TTC549 (cell line): ENCODE data around the gene MBP.

Experiments used
- FAIRE-seq: peaks from 2 replicates; lab custom pipeline; 2012; peaks lifted over from hg19 to GRCh38; lab: Jason Lieb, UNC

The MBP gene

DNA sequence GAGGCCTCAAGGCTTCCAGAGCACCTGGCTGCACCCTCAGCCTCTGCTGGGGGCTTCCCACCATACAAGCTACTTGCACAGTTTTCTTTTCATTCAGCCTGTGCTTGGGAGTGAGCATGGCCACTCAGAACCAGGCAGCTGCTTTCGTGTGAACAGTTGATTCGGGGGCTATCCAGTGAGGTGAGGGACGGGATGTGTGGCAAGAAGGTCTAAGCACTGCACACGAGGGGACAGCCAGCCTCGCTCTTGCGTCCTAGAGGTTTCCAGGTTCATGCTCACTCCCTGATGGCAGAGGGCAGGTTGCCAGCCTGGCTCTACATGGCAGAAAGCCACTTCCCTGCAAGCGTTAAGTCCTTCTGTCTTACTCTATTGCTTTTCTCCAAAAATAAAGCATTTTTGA, 146.2 kb downstream of the MBP start:
- no peak for FAIRE-seq

DNA sequence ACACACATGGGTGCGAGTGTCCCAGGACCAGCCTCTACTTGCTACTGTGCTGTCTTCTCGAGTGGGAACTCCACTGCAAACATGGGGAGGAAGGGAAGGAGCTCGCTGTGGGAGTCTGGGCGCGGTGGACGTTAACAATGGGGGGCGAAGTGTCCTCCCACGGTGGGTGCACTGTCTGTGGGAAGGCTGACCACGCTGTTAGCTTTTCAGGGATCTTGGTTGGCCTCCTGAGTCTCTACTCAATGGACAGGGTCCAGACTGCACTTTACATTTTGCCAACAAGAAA, 146.7 kb downstream of the MBP start:
- FAIRE-seq, result no peak

DNA sequence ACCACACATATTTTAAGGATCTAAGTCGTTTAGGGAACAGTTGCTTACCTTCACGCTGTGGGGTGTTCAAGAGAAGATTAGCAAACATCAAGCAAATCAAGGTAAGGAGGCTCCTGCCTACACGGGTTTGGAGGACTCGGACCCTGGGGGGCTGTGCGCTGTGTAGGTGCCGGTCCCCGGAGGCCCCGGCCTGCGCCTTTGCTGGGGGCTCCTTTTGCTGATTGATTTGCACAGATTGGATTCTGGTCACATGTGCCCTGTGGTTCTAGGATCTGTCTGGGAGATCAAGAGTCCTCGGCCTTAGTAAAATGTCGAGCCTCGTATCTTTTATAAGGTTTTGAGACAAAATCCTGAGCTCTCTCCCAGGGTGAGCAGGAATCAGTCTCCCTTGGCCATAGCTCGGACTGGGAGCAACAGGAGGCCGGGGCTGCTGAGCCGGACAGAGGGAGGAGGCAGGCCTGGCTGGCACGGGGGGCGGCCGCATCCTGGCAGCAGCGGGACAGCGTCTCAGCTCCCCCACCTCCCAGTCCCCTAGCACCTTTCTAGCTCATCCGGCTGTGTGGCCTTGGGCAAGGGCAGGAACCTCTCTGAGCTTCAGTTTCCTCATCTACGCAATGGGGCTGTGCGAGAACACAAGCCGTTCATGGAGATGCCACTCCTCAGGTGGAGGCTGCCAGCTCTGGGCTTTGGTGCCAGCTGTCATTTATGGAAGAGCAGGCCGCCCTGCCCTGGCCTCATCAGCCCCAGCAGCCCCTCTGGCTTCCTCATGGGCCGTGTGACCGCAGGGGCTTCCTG, 147.2 kb downstream of the MBP start:
- FAIRE-seq, result no peak

DNA sequence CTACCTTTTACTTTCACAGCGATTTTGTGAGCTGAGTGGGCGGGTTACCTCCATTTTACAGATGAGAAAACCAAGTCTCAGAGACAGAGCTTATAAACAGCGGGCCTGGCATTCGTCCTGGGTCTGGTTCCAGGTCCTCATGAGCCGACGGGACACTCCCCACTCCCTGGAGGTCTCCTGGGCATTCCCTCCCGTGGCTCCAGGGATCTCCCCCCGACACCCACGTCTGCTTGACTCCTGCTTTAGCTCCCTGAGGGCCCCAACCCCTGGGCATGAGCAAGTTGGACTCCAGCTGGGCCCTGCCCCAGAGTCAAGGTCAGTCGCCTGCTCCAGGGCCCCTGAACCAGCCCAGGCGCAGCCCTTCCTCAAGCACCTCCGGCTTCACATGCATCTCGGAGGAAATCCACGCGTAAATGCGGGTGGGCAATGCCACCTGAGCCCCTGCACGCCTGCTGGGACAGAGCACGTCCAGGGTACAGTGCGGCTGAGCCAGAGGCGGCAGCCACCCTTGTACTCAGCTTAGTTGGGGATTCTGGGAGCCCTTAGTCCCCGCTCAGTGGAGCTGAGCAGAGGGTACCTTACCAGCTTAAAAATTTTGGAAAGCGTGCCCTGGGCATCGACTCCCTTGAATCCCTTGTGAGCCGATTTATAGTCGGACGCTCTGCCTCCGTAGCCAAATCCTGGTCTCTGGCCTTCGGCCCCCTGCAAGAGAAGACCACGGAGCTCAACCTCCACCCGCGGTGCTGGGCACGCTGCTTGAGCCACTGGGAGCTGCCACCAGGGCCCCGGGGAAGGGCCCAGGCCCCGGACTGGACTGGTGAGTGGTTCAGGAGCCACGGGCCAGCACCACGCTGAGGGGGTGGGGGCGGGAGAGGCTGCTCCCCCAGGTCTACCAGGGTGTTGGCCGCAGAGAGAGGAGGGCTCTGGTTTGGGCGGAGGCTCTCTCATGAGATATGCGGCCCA, 148.1 kb downstream of the MBP start:
- no peak for FAIRE-seq

DNA sequence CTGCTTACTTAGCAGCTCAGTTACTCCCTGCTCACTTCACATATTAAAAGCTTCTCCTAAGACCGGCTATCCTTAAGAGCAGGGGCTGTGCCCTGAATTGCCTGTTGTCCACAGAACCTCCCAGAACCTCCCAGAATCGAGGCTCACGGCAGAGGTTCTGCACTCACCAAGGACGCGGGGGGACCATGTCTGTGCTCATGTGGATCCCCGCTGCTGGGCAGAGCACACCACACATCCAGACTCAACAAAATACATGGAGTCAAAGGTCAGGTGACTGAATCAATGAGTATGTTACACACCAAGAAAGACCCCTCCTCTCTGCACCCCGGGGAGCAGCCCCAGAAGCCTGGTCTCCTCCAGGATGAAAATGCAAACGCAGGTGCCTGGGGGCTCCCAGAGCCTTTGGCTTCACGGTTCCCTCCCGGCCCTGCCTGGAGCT, 149.0 kb downstream of the MBP start:
- FAIRE-seq, result no peak

DNA sequence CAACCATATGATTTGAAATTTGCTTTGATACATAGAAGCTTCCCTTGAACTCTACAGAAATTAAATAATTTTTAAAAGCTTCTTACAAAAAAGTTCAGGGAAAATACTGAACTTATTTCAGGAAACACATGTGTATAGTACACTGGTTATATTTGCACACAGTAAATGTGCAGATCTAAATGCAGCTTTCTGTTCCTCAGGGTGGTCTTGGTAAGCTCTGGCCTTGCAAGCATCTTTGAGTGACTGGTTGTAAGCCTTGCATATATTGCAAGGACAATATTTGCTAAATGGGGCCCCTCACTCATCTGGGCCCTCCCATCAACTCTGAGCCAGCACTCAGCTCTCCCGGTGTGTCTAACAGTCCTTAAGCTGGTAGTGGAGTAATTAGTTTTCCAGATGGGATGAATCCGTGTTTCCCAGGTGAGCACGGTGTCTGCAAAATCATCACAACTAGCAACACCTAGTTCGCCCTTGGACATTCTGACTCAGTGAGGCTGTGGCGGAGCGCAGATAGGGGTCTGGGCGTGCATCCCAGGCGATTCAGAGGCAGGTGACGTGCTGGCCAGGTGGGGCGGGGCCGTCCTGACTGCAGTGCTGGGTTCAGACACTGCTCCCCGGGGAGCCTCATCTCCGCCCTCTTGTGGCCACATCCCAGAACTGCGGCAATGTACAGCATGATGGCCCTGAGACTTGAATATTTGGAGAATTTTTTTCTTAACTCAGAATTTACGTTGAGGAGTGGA, 149.6 kb downstream of the MBP start:
- FAIRE-seq, result no peak

DNA sequence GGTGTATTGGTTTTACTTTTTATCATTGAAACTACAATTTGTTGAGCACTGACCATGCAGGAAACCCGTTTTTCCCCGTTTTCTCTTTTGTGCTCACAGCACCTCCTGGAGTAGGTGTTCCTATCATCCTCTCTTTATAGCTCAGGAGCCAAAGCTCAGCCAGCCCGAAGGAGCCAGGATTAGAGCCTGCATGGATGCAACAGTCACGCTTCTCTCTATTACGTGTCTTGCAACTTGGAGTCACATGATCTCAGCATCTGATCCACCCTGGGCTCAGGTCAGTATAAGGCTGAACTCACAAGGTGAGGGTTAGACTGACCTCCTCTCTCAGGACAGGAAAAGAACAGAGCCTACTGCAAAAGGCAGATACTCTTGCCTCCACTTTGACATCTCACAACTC, 150.5 kb downstream of the MBP start:
- no peak for FAIRE-seq

DNA sequence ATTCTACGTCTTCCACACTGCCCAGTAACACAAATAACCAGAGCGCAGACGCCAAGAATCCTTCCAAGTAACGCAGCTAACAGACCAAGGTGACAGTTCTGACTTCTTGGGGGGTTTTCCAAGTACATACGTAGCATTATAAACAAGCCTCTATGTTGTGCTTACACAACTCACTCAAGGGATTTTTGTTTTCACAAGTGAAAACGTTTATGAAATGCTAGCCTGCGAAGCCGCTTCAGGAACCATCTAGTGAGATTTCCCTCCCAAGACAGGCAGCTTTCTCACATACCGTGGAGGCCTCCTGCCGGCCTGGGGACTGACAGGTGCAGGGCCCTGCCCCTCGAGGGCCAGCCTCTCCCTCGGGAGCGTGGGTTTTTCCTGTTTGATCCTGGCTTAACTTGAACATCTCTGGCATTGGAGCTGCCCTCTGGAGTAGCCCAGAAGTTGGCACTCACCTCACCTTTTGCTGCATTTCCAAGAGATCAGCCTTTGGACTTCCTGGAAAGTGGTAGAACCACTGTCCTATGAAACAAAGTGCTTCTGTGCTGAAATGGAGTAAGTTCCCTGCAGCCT, 151.1 kb downstream of the MBP start:
- FAIRE-seq, result no peak

DNA sequence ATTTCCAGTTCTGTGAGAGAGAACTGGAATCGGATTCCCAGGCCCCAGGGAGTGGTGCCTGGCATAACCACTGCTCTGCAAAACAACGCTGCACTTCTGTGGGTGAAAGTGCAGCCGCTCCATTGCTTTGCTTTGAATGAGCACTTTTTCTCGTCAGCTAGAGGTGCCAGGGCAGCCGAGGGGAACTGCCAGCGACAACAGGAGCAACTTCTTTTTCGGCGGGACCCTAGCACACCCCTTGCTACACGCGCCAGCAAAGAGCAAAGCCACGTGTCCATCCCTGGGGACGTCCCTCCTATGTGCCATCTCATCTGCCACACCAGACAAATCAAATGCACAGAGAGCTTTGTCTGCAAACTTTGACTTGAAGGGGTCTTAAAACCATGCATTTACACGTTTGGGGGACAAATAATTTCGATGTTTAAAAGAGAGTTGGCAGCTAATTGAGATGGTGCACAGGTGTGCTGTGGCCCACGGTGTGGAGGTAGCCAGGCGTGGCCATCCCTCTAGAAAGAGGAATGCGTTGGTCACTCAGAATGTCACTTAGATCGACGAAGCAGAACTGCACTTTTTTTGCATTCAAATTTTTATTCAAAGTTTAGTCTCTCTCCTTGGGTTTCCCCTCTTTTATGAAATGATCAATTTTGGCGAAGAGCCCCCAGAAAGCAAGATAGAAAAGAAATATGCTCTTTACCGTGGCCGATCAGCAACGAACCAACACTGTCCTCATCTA, 151.8 kb downstream of the MBP start:
- FAIRE-seq, result no peak

DNA sequence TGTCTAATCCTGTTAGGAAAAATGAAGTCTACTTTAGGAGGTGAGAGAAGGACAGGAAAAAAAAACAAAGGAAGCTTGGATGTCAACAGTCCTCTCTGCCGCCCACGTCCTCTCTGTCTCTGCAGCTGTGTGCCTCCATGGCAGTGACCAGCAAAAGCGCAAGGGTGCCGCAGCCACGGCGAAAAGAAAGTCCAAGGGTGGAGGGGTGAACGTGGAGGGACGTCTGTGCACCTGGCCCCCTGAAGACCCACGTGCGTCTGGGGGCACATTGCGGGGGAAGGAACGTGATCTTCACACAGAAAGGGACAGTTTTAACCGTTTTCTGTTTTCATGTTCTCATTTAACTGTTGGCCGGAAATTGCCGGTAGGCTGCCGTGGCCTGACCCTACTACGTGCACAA, 152.7 kb downstream of the MBP start:
- no peak for FAIRE-seq

DNA sequence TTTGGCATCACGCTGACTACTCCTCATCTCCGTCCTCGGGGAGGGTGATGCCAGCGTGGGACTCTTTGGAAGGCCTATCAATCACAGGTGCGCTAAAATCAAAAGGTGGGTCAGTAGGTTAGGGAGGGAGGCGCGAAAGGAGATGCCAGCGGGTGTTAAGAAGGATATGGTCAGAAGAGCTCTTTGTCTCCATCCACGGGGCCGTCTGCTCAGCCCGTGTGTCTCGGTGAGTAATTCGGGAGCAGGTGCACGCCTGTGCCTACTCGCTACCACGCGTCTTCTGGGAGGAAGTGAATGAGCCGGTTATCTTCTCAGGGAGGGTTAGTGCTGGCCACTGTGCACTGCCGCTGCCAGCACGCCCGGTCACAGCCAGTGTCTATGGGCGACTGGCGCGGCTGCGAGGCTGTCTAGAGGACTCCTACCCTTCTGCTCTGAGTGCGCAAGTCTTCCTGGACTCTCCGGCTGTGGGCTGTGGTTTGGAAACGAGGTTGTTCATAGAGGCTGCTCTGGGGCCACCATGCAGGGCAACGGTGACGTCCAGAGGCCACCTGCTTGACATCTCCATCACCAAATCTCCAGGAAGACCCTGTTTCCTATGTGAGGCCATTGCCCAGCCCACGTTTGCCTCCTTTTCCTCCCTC, 153.4 kb downstream of the MBP start:
- no peak for FAIRE-seq

DNA sequence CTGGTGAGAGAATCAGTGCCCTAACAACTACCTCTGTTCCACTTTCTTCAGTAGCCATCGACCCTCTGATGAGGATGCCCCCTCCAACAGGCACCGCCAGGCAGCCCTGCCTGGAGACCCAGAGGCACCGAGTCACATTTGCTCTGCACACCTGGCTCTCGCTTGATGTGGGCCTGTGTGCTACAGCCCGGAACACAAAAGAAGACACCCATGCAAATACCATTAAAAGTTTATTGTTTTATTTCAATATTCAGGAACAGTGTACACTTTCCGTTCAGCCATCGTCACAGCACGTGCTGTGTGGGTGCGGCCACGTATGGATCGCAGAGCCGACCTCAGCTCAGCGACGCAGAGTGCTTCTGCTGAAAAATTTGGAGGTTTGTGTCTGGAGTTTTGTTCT, 154.0 kb downstream of the MBP start:
- no peak for FAIRE-seq

DNA sequence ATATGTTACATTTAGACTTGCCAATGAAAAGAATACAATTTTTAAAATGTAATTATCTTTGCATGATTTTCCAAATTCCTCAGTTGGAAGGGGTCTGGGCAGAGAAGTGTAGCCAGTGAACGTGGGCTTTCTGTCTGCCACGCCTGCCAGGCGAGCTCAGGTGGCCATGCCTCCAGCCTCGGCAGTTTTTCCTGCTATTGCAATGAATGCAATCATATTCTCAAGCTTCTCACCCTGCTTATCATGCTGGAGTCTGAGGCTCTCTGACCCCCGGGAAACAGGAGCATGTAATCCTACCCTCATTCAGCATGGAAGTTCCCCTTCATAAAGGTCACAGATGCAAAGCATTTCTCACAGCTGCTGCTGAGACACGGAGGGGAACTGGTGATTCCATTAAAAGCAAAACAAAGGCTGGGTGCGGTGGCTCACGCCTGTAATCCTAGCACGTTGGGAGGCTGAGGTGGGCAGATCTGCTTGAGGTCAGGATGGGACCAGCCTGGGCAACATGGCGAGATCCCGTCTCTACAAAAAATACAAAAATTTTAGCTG, 154.8 kb downstream of the MBP start:
- FAIRE-seq, result no peak

DNA sequence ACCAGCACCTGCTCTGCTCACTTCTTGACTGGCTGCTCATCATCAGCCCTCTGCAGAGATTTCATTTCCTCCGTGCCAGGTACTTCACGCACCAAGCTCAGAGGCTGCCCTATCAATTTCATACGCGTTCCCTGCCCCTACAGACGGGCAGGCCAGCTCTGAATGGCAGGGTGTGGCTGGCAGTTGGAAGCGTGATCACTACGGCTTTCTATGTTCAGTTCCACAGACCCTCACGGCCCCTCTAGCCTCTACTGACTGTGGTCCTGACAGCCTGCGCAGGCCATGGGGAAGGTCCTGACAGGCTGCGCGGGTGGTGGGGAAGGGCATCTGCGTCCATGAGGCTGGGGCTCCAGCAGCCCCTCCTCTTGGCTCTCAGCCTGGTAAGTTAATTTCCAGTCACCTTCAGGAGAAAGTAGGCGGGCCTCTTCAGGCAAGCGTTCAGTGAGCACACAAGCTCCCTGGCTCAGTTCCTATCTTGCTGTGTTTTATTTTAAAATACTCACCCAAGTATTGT, 155.4 kb downstream of the MBP start:
- FAIRE-seq, result no peak

DNA sequence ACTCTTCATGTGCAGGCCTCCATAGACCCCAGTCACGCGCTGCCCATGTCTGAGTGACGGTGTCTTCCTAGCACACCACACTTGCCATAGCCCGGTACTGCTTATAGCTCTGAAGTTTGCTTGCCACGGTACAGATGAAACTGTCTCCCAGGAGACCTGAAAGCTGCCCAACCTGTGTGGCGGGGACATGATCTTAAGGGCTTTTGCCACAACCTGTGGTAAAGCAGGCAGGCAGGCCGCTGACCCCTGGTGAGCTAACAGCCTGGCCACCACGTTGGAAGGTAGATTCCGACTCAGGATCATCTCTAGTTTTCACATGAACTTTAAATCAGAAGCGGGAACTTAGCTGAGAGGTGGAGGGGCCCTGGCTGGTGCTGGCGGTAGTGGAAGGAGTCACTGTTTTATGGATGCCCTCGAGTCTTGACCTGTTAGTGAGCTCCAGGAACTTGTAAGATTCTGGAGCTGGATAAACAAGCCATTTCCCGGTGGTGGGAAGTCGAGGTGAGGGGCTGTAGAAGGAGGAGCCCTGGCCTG, 156.9 kb downstream of the MBP start:
- FAIRE-seq, result no peak

DNA sequence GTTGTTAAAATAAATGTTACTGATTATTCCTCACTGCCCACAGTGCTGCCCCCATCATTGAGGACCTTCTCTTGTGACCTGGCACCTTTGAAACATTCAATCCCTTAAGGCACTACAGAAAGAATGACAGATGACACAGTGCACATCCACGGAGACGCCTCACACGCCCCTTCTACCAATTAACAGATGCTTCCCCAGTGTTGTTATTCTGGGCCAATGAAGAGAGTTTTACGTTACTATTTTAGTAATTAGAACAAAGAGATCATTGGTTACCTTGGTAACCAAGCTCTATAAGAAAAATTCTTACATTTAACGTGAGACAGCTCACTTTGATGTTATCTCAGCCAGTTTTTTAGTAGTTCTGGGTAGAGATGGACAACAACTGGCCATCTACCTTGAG, 158.2 kb downstream of the MBP start:
- FAIRE-seq, result no peak

DNA sequence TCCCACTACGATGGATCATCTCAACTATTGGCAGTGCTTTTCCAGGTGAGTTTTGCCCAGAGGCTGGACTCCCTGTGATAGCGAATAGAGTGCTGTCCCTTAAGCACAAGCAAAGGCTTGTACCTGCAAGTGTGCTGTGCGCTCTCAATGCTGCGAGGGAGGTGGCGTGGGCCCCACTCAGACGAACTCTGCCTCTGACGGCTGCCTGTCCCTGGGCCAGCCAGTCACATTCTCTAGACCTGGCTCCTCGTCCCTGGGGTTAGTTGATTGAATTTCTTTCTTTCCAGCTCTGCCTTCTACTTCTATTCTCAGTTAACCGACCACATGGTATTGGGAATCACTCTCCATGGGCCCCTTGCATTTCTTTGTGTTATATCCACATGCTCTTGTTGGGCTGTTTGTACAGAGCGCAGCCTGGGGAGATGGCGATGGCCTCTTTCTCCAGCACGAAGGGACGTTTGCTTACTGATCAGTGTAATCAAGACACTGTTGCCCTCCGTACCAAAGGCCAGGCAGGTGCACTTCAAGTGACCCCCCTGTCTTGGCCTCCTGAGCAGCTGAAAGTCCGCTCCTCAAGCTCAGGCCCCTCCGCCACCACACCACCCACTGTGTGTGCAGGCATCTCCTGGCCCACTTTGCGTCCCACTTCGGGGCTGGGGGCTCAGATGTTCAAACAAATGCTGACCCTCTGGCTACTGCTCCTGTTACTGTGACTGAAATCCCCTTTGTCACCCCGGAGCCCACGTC, 158.9 kb downstream of the MBP start:
- FAIRE-seq, result no peak

DNA sequence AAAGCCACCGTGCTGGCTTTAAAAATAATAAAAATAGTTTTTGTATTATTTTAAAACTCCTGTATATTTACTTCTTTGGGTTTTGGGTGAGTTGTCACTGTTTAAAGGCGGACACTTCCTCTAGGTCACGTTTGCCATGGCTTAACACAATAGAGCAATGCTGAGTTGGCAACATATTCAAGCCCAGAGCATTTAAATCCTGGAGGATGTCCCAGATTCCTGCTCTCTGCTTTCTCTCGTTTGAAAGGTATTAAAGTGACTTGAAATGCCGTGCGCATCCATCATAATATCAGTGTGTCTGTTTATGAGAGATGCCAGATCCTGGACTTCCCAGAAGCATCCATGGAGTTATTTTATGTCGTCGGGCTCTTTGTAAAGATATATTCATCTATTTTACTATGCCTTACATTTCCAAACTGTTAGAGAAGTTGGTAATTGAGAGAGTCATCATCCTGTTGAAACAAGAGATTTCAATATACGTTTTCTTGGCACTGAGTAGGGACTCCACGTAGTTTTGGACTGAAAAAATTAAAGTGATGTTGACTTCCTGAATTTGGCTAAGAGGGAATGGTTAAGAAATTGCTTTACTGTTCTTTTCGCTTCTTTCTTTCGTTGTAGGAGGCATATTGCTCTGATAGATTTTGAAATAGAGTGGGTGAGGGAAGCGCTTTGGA, 159.6 kb downstream of the MBP start:
- no peak for FAIRE-seq

DNA sequence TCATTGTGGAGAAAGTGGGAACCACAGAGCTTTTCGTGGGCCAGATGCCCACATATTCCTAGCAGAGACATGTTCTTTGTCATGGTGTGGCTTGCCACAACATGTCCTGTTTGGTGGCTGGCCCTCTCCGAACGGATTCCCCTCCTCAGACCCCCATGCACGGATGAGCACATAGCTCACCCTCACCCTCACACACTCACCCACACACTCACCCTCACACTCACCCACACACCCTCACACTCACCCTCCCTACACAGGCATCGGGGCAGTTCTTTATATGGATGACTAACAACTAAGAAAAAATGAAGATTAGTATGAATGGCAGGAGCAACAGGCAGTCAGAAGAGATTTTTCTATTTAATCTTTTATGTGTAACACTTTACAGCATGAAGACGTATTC, 160.3 kb downstream of the MBP start:
- FAIRE-seq, result no peak
